GM21381 (cell line): ENCODE results near the gene LHPP.
"Not testable (repeated sequence)": the region's sequence is repeated elsewhere in the genome, so short reads cannot be mapped to it uniquely, and the experiment has no call there.

Experiments used
- ATAC-seq: cut with Tn5 transposase; IDR thresholded peaks from one replicate; pipeline ENCODE4 v1.9.1; 2021; ENCODE audit warnings: mild to moderate bottlenecking, moderate library complexity; ENCODE audit not compliant: unreplicated experiment

The LHPP gene

GRCh38 chr10:124461642-124462347 lies at the start of gene LHPP:
Gene LHPP (plus strand): TSS chr10:124461823. CDS start chr10:124461863, 40 bp downstream.
- peak; percentile 96 for ATAC-seq

GRCh38 chr10:124414076-124414475 lies 47.5 kb upstream of the LHPP start:
- ATAC-seq = no peak

DNA sequence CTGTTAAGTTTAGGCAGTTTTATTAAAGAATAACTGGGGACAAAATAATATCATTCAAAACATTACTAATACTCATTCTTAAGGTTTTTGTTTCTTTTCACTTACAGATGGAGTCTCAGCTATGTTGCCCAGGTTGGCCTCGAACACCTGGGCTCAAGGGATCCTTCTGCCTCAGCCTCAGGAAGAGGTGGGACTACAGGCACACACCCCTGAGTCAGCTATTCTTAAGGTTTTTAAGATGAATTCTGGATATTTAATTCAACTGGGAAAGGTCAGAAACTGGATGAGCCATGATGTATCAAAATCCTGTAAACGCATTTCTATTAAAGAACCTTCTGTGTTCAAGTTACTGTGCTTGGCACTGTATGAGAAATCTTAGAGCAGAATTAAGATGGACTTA lies 46.4 kb upstream of the LHPP start:
- no peak for ATAC-seq

- ATAC-seq = no peak
Measured at GRCh38 chr10:124416733-124417132, 44.9 kb upstream of the LHPP start.

DNA sequence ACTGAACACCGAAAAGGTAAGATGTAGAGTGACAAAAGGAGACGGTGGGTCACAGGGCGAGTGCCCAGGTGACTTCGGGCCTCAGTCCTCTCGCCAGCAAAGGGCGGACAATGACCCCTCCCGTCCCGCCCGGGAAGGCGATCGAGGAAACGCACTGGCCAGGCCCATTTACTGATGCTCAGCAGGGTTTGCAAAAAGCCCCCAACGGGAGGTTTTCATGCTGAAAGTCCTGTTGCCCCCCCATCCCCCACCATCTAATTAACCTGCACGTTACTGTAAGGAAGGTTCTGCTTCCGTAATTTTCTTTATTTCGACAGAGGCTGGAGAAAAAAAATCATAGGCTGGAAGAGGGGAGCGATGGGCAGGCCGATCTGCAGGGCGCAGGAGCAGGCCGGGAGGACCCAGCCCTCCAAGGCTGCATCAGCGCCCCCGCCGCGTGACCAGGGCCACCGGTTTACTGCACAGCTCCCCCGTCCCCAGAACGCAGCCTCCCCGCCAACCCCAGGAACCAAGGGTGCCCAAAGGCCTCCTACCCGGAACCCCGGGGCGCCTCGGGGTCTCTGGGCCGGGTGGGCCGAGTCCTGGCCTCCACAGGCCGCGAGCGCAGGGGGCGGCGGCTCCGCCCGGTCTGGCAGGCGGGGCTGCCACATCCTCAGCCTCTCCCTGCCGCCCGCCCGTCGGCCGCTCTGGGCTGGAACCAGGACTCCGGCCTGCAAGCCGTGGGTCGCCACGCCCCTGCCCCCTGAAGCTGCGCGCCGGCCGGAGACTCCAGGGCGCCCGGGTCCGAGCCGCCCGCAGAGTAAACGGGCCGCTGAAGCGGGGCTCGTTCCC lies 43.5 kb upstream of the LHPP start:
- ATAC-seq = peak; percentile 36

- peak; percentile 97 for ATAC-seq
Measured at GRCh38 chr10:124418726-124419501, 42.7 kb upstream of the LHPP start, which contains the start of gene OAT. Gene OAT (minus strand): TSS chr10:124418923. CDS start chr10:124412171, 6,752 bp downstream.

DNA sequence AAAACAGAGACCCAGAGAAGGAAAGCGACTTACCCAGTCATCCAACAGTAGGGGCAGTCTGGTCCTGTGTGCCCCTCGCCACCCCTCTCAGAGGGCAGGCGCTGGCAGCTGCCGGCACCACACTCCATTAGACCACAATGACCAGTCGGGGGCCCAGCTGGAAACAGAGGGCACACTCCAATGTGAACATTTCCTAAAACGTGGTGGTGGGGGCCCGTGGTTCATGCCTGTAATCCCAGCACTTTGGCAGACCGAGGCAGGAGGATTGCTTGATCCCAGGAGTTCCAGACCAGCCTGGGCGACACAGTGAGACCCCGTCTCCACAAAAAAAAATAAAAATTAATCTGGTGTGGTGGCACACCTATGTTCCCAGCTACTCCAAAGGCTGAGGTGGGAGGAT lies 42.0 kb upstream of the LHPP start:
- ATAC-seq = no peak

DNA sequence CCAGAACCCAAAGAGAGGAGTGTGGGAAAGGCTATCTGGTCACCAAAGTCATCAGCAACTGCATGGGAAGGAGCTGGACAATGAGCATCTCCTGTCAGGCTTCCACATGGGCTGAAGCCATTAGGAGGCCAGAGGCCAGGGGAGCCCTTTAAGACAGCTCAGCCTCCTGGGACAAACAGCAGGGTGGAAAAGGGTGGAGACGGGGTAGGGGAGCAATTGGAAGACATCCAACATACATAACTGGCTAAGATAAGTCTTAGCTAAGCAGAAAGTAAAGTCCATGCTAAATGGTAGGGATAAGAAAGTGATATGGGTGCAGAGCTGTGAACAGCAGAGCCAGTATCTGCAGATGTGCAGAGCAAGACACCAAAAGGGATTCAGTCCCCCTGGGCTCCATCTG lies 41.4 kb upstream of the LHPP start:
- ATAC-seq = no peak

- no peak for ATAC-seq
Measured at GRCh38 chr10:124422742-124423141, 38.9 kb upstream of the LHPP start.

GRCh38 chr10:124423813-124424212 lies 37.8 kb upstream of the LHPP start:
- ATAC-seq = no peak

GRCh38 chr10:124425227-124425962 lies 36.2 kb upstream of the LHPP start:
- no peak for ATAC-seq

GRCh38 chr10:124428207-124428777 lies 33.3 kb upstream of the LHPP start:
- ATAC-seq = no peak

DNA sequence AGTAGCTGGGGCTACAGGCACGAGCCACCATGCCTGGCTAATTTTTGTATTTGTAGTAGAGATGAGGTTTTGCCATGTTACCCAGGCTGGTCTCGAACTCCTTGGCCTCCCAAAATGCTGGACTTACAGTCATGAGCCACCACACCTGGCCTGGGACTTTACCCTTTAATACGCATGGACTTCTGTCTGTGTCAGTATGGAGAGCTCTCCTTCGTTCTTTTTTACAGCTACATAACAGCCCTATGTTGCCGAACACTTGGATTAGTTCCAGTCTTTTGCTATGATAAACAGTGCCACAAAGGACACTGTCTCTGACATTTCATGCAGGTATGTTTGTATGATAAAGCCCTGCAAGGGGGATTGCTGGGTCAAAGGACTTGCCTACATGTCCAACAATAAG lies 32.0 kb upstream of the LHPP start:
- ATAC-seq = no peak

DNA sequence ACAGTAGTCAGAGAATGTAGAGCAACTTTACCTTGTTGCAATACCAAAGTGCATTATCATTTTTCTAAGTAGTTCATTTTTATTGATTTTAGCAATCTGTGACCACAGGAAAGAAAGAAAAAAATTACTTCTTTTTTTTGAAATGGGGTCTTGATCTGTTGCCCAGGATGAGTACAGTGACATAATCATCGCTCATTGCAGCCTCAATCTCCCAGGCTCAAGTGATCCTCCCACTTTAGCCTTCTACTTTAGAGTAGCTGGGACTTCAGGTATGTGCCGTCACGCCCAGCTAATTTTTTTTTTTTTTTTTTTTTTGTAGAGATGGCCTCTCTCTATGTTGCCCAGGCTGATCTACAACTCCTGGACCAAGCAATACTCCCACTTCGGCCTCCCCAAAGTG lies 31.5 kb upstream of the LHPP start:
- ATAC-seq = no peak

DNA sequence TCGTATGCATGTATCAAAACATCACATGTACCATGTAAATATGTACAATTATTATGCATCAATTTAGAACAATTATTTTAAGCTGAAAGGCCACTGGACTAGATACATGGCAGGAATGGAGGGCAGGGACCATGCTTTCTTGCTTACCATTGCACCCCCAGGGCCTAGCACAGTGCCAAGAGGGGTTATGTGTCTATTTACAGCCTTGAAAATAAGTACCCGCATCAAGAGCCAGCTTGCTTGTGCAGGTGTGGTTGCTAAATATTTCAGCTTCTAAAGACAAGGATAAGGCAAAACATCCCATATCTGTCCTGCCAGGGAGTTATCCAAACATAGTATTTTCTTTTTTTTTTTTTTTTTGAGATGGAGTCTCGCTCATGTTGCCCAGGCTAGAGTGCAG lies 28.2 kb upstream of the LHPP start:
- ATAC-seq = no peak

GRCh38 chr10:124435683-124436082 lies 25.9 kb upstream of the LHPP start:
- ATAC-seq = not testable (repeated sequence)

DNA sequence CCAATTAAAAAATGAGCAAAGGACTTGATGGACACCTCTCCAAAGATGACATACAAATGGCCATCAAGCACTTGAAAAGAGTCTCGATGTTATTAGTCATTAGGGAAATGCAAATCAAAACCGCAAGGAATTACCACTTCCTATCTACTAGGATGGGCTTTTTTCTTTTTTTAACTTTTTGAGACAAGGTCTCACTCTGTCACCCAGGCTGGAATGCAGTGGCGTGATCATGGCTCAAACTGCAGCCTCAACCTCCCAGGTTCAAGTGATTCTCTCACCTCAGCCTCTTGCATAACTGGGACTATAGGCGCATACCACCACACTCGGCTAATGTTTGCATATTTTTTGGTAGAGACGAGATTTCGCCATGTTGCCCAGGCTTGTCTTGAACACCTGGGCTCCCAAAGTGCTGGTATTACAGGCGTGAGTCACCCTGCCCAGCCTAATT lies 25.4 kb upstream of the LHPP start:
- peak; percentile 80 for ATAC-seq

DNA sequence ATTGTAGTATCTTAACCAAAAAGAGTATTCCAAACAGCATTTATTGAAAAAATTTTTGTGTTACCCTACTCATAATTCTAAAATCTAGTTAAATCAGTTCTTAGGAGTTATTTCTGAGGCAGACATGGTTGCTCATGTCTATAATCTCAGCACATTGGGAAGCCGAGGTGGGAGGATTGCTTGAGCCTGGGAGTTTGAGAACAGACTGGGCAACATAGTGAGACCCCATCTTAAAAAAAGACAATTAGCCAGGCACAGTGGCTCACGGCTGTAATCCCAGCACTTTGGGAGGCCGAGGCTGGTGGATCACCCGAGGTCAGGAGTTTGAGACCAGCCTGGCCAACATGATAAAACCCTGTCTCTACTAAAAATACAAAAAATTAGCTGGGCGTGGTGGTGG lies 19.9 kb upstream of the LHPP start:
- ATAC-seq = not testable (repeated sequence)

- ATAC-seq = no peak
Measured at GRCh38 chr10:124446830-124447750, 14.5 kb upstream of the LHPP start.
